Ishikawa (cell line): ENCODE data around the gene PTPMT1.

Source experiments
- CEBPB ChIP-seq: IDR thresholded peaks from 2 replicates; pipeline ENCODE4 v1.6.1; 2012
- CREB1 ChIP-seq: IDR thresholded peaks from 2 replicates; pipeline ENCODE4 v1.6.1; 2012; ENCODE audit warnings: low read depth
- EGR1 ChIP-seq: IDR thresholded peaks from 2 replicates; pipeline ENCODE4 v1.6.1; 2012
- EP300 ChIP-seq: IDR thresholded peaks from 2 replicates; pipeline ENCODE4 v1.6.1; 2012; ENCODE audit warnings: borderline replicate concordance
- FOXM1 ChIP-seq: IDR thresholded peaks from 2 replicates; pipeline ENCODE4 v1.6.1; 2012; ENCODE audit warnings: low read depth, borderline replicate concordance
- NFIC ChIP-seq: IDR thresholded peaks from 2 replicates; pipeline ENCODE4 v1.6.1; 2012
- RAD21 ChIP-seq: IDR thresholded peaks from 2 replicates; pipeline ENCODE4 v1.6.1; 2012; ENCODE audit warnings: low read depth
- REST ChIP-seq: IDR thresholded peaks from 2 replicates; pipeline ENCODE4 v1.6.1; 2012; ENCODE audit warnings: low read depth, mild to moderate bottlenecking
- TAF1 ChIP-seq: IDR thresholded peaks from 2 replicates; pipeline ENCODE4 v1.6.1; 2012; ENCODE audit warnings: low read depth, mild to moderate bottlenecking
- TCF12 ChIP-seq: IDR thresholded peaks from 2 replicates; pipeline ENCODE4 v1.6.1; 2012; ENCODE audit warnings: low read depth
- TEAD4 ChIP-seq: IDR thresholded peaks from 2 replicates; pipeline ENCODE4 v1.6.1; 2012
- YY1 ChIP-seq: IDR thresholded peaks from 2 replicates; pipeline ENCODE4 v1.6.1; 2012; ENCODE audit warnings: low read depth
- ZBTB7A ChIP-seq: IDR thresholded peaks from 2 replicates; pipeline ENCODE4 v1.6.1; 2012; ENCODE audit warnings: low read depth
- TF ChIP-seq, protein P1 (sequence below): IDR thresholded peaks from 2 replicates; pipeline ENCODE4 v1.6.1; 2012
- TF ChIP-seq, protein P2 (sequence below): IDR thresholded peaks from 2 replicates; pipeline ENCODE4 v1.6.1; 2012

Gene PTPMT1

GRCh38 chr11:47587723-47588326 lies 22.4 kb downstream of the PTPMT1 start:
- TF ChIP-seq EP300 (no peak), CEBPB (no peak), ZBTB7A (no peak), YY1 (no peak), NFIC (no peak), TEAD4 (no peak), FOXM1 (no peak), TCF12 (no peak), CREB1 (no peak), EGR1 (no peak), REST (no peak), TAF1 (no peak), RAD21 (no peak)
- TF ChIP-seq, protein P1, sequence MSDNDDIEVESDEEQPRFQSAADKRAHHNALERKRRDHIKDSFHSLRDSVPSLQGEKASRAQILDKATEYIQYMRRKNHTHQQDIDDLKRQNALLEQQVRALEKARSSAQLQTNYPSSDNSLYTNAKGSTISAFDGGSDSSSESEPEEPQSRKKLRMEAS: no peak
- TF ChIP-seq, protein P2, sequence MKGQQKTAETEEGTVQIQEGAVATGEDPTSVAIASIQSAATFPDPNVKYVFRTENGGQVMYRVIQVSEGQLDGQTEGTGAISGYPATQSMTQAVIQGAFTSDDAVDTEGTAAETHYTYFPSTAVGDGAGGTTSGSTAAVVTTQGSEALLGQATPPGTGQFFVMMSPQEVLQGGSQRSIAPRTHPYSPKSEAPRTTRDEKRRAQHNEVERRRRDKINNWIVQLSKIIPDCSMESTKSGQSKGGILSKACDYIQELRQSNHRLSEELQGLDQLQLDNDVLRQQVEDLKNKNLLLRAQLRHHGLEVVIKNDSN: no peak

DNA sequence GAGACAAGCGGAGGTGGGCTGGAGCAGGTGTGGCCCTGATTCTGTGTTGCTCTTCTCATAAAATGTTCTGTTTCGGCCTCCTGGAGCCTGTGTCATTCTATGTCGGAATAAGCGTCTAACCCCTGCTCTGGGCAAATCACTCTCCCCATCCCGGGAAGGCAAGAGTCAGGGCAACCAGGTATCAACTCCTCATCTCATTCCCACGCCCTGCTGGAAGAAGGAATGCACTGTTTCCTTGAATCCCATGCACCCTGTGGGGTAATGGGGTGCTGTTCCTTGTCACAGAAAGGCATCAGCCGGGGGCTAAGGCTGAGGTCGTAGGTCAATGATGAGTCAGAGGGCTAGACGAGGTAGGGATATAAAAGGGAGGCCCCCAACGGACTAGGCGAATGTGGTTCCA lies 23.7 kb downstream of the PTPMT1 start:
- no peak for TF ChIP-seq CEBPB
- no peak for TF ChIP-seq YY1
- no peak for TF ChIP-seq REST
- no peak for TF ChIP-seq EP300
- TF ChIP-seq, protein P2: no peak
- TF ChIP-seq EGR1: no peak
- TF ChIP-seq TCF12: no peak

DNA sequence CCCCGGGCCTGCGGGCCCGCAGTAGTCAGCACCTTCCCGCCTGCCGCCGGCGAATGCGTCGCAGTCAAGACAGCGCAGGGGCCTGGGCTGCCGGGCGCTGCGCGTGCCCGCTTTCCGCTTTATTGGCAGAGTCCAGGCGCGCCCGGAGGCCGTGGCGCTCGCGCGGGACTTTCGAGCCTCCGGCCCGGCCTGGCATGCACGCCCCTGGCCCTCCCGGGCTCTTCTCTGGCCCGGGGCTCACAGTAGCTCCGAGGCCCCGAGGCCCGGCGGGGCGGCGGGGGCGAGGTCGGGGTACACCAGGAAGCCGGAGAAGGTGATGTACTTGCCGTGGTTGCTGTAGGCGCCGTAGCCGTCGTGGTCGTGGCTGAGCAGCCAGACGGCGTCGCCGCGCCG lies 24.2 kb downstream of the PTPMT1 start:
- TF ChIP-seq CREB1 (no peak), FOXM1 (no peak), TEAD4 (no peak), RAD21 (no peak), YY1 (no peak), ZBTB7A (no peak), NFIC (no peak)

- no peak for TF ChIP-seq REST
- TF ChIP-seq ZBTB7A: no peak
- no peak for TF ChIP-seq CREB1
- no peak for TF ChIP-seq RAD21
- no peak for TF ChIP-seq TCF12
Measured at GRCh38 chr11:47589977-47590861, 24.8 kb downstream of the PTPMT1 start.

GRCh38 chr11:47591764-47592163 lies 26.4 kb downstream of the PTPMT1 start:
- no peak for TF ChIP-seq YY1
- TF ChIP-seq ZBTB7A: no peak
- TF ChIP-seq EP300: no peak
- TF ChIP-seq RAD21: no peak
- no peak for TF ChIP-seq TEAD4
- no peak for TF ChIP-seq CEBPB
- TF ChIP-seq REST: no peak
- TF ChIP-seq TCF12: no peak
- TF ChIP-seq NFIC: no peak
- TF ChIP-seq CREB1: no peak
- TF ChIP-seq TAF1: no peak
- TF ChIP-seq, protein P2: no peak
- no peak for TF ChIP-seq EGR1
- no peak for TF ChIP-seq FOXM1
